Muscle layer of duodenum (tissue), 2 donors: ENCODE data around the gene EIF6.

ENCODE experiments used
- H3K27ac ChIP-seq: one replicate; pipeline ENCODE4 v1.7.0; 2013; ENCODE audit warnings: mild to moderate bottlenecking, low read length
- H3K27me3 ChIP-seq: one replicate; pipeline ENCODE4 v1.7.0; 2013; ENCODE audit warnings: low read depth, mild to moderate bottlenecking, control low read depth, low read length
- H3K36me3 ChIP-seq, 2 donors: one replicate each; pipeline ENCODE4 v1.7.0; 2013; ENCODE audit warnings: low read length in 2 of 2, control low read depth in 1 of 2, mild to moderate bottlenecking in 1 of 2; ENCODE audit not compliant: insufficient read depth in 2 of 2, control insufficient read depth in 1 of 2
- H3K4me1 ChIP-seq, 2 donors: one replicate each; pipeline ENCODE4 v1.7.0; 2013; ENCODE audit warnings: low read length in 2 of 2, mild to moderate bottlenecking in 2 of 2, control low read depth in 1 of 2, moderate library complexity in 1 of 2; ENCODE audit not compliant: insufficient read depth in 2 of 2, control insufficient read depth in 1 of 2
- H3K4me3 ChIP-seq, 2 donors: one replicate each; pipeline ENCODE4 v1.7.0; 2013; ENCODE audit warnings: low read length in 2 of 2, low read depth in 1 of 2, mild to moderate bottlenecking in 1 of 2
- H3K9me3 ChIP-seq, 2 donors: one replicate each; pipeline ENCODE4 v1.7.0; 2013; ENCODE audit warnings: low read length in 2 of 2, control low read depth in 1 of 2, mild to moderate bottlenecking in 1 of 2; ENCODE audit not compliant: control insufficient read depth in 1 of 2
- donor health status: healthy.

EIF6 gene

GRCh38 chr20:35274172-35275092 is 10.1 kb downstream of the EIF6 start:
- Histone ChIP-seq H3K4me3 (no peak overlapping the region), H3K36me3 (peaks cover 26 to 39% of the 10 kb centered on the region in 2 donors), H3K27me3 (no peaks in the 10 kb centered on the region), H3K4me1 (peaks cover 0 to 16% of the 10 kb centered on the region in 2 donors), H3K9me3 (no peaks in the 10 kb centered on the region), H3K27ac (no peak overlapping the region)

- Histone ChIP-seq H3K4me1 (peaks cover 0 to 16% of the 10 kb centered on the region in 2 donors), H3K27ac (no peak overlapping the region), H3K27me3 (no peaks in the 10 kb centered on the region), H3K4me3 (no peak overlapping the region), H3K36me3 (peaks cover 18 to 31% of the 10 kb centered on the region in 2 donors), H3K9me3 (no peaks in the 10 kb centered on the region)
These were observed 11.0 kb downstream of the EIF6 start for GRCh38 chr20:35273449-35274171.

- H3K4me1 ChIP-seq: peaks cover 0 to 11% of the 10 kb centered on the region in 2 donors
- peaks cover 22 to 40% of the 10 kb centered on the region in 2 donors for H3K36me3 ChIP-seq
- no peaks in the 10 kb centered on the region for H3K27me3 ChIP-seq
- no peak overlapping the region for H3K27ac ChIP-seq
- no peak overlapping the region for H3K4me3 ChIP-seq
- H3K9me3 ChIP-seq: no peaks in the 10 kb centered on the region
These were observed 12.7 kb downstream of the EIF6 start for GRCh38 chr20:35271904-35272303.

GRCh38 chr20:35271073-35271882 is 13.3 kb downstream of the EIF6 start:
- Histone ChIP-seq H3K27ac (no peak overlapping the region), H3K27me3 (no peaks in the 10 kb centered on the region), H3K36me3 (peaks cover 22 to 40% of the 10 kb centered on the region in 2 donors), H3K9me3 (no peaks in the 10 kb centered on the region), H3K4me3 (no peak overlapping the region), H3K4me1 (peaks cover 0 to 5% of the 10 kb centered on the region in 2 donors)

- Histone ChIP-seq H3K4me1 (no peaks in the 10 kb centered on the region), H3K27ac (no peak overlapping the region), H3K36me3 (peaks cover 18 to 40% of the 10 kb centered on the region in 2 donors), H3K4me3 (no peak overlapping the region), H3K9me3 (no peaks in the 10 kb centered on the region), H3K27me3 (no peaks in the 10 kb centered on the region)
These were observed 14.3 kb downstream of the EIF6 start for GRCh38 chr20:35270021-35270902.

- Histone ChIP-seq H3K9me3 (no peaks in the 10 kb centered on the region), H3K27ac (no peak overlapping the region), H3K4me1 (peaks cover 0 to under 1% of the 10 kb centered on the region in 2 donors), H3K4me3 (no peak overlapping the region), H3K36me3 (peaks cover 13 to 35% of the 10 kb centered on the region in 2 donors), H3K27me3 (no peaks in the 10 kb centered on the region)
These were observed 15.4 kb downstream of the EIF6 start for GRCh38 chr20:35269055-35269781.

- no peak overlapping the region for H3K4me3 ChIP-seq
- peaks cover 8 to 10% of the 10 kb centered on the region in 2 donors for H3K4me1 ChIP-seq
- H3K9me3 ChIP-seq: no peaks in the 10 kb centered on the region
- peaks cover 13 to 26% of the 10 kb centered on the region in 2 donors for H3K36me3 ChIP-seq
- H3K27ac ChIP-seq: no peak overlapping the region
- no peaks in the 10 kb centered on the region for H3K27me3 ChIP-seq
These were observed 17.5 kb downstream of the EIF6 start for GRCh38 chr20:35267092-35267491.

GRCh38 chr20:35264755-35265154 is 19.8 kb downstream of the EIF6 start:
- no peak overlapping the region for H3K27ac ChIP-seq

GRCh38 chr20:35263532-35264341 is 20.8 kb downstream of the EIF6 start:
- Histone ChIP-seq H3K27ac (peak overlapping the region; percentile 53), H3K9me3 (no peaks in the 10 kb centered on the region), H3K27me3 (no peaks in the 10 kb centered on the region), H3K4me1 (peaks cover 8 to 10% of the 10 kb centered on the region in 2 donors), H3K4me3 (no peak overlapping the region), H3K36me3 (peaks cover 8 to 10% of the 10 kb centered on the region in 2 donors)

More at GRCh38 chr20:35264755-35265154, 19.8 kb downstream of the EIF6 start:
- H3K4me1 ChIP-seq: peaks cover 8 to 10% of the 10 kb centered on the region in 2 donors
- H3K36me3 ChIP-seq: peaks cover 8 to 10% of the 10 kb centered on the region in 2 donors
- no peaks in the 10 kb centered on the region for H3K27me3 ChIP-seq
- H3K9me3 ChIP-seq: no peaks in the 10 kb centered on the region
- no peak overlapping the region for H3K4me3 ChIP-seq
